Fibroblast of skin of scalp (primary cell): ENCODE results near the gene EMCN.
A peak's percentile ranks its signal among the peaks of the same experiment; 100 is the strongest.
"Not testable (repeated sequence)": the region's sequence is repeated elsewhere in the genome, so short reads cannot be mapped to it uniquely, and the experiment has no call there.

Experiments used
- DNase-seq: peaks from one replicate; pipeline ENCODE4 v3.0.0-alpha.2; 2013

EMCN gene

GRCh38 chr4:100492129-100492528 is 25.7 kb downstream of the EMCN start:
- no peak for DNase-seq

- DNase-seq, result peak; percentile 23
These were observed 28.5 kb downstream of the EMCN start for GRCh38 chr4:100489305-100489704.

GRCh38 chr4:100486496-100486895 is 31.3 kb downstream of the EMCN start:
- DNase-seq, result no peak

DNA sequence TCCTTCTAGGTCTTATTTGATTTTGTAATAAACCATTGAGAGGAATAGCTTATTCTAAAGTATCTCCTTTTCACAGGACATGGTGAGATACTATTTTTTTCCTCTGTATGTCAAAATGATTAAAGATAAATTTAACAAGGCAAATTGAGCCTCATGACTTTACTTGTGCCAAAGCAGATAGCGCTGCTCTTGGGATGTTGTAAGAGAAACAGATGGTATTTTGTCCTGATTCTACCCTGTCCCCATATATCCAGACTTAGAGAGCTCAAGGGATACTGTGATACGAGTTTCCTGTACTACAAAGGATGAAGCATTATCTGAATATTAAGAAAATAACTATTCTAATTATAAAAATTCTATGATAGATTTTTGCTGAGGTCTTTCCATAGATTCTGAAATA is 34.0 kb downstream of the EMCN start:
- DNase-seq, result no peak

DNA sequence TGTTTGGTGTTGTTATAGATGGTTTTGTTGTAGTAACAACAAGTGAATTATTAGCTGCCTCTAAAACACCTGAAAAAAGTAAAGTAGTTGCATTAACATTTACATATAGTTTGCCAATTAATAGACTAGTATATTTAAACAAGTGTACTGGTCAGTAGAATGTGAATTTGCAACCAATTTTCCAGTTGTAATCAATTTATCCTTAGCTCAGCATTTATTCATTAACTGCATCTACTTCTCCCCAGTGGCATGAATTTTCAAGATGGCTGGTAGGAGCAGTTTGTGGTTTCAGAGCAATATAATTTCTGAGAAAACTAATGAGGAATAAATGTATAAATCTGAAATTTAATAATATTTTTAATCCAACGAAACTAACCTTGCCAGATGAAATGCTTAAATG is 37.9 kb downstream of the EMCN start:
- DNase-seq, result no peak

- no peak for DNase-seq
These were observed 48.3 kb downstream of the EMCN start for GRCh38 chr4:100469555-100469954.

- DNase-seq, result no peak
These were observed 51.3 kb downstream of the EMCN start for GRCh38 chr4:100466501-100466900.

GRCh38 chr4:100461807-100462605 is 55.8 kb downstream of the EMCN start:
- DNase-seq, result peak; percentile 36

DNA sequence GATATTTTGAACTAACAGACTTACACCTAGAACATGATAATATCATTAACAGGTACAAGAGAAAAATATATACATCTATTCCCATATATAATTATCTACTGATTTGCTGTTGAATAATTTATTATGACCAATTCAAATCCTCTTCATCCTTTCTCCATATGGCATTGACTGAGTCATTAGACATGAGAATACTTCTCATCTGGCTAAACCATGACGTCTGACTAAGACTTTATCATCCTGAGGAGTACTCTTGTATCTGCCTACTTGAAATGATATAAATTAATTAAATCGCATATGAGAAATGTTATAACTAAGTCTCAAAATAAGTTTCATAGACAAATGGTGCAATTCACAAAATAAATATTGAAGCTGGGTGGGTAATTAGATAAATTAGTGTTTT is 67.4 kb downstream of the EMCN start:
- DNase-seq, result no peak

- DNase-seq, result no peak
These were observed 86.4 kb downstream of the EMCN start for GRCh38 chr4:100431416-100431815.

DNA sequence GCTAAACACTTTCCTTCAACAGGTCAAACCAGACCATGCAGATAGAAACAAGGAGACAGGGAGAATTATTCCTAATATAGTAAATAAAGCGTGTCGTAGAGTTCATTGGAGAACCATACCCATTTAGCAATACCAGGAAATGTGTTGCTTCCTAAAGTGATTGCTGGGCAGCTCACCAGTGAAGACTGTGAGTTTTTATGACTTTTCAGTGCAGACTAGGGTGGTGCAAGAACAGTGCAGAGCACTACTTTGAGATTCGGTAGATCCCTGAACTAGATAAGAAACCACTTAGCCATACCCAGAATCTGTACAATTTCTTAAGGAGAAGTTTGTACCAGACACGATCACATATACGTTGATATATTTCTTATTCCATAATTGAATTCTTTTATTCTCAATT is 87.4 kb downstream of the EMCN start:
- no peak for DNase-seq

DNA sequence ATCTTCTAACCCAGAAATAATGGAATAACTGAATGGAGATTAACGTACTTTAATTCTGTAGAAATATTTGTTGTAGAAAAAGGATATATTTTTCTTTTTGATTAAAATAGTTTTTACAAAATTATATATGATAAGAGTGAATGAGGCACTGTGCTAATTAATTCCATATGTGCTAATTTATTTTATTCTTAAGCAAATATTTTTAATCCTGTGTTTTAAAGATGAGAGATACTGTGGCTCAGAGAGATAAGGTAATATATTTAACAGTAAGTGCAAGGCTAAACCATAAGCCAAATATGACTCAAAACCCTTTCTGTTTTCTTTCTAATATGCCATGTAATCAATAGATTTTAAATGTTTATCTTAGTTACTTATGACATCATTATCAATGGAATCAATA is 88.2 kb downstream of the EMCN start:
- no peak for DNase-seq

- DNase-seq, result peak; percentile 5
These were observed 89.8 kb downstream of the EMCN start for GRCh38 chr4:100428051-100428450.

GRCh38 chr4:100424376-100424775 is 93.4 kb downstream of the EMCN start:
- DNase-seq, result no peak

- no peak for DNase-seq
These were observed 94.9 kb downstream of the EMCN start for GRCh38 chr4:100422894-100423293.

DNA sequence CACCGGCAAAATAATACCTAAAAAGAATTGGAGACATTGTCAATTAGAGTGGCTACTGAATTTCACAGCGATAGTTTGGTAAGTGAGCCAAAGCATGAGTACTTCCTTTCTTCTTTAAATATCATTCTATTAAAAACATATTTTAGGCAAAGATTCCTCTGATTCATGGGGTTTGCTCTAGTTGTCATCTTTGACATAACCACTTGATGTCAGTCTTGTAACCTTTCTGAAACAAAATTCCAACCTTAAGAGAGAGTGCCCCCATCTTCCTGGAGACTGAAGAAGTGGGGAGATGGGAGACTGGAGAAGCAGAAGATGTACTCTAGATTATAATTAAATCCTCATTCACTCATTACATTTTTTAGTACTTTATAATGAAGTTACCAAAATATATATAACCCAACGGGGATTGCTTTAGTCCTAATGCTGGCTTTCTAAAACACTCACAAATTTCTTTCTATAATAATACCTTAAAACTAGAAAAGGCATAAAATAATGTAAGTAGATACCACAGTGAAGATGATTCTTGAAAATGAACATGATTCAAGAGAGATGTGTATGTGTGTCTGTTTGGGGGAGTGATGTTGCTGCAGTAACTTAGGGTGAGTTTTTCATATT is 96.4 kb downstream of the EMCN start:
- DNase-seq, result peak; percentile 62

GRCh38 chr4:100420571-100420970 is 97.3 kb downstream of the EMCN start:
- peak; percentile 38 for DNase-seq

DNA sequence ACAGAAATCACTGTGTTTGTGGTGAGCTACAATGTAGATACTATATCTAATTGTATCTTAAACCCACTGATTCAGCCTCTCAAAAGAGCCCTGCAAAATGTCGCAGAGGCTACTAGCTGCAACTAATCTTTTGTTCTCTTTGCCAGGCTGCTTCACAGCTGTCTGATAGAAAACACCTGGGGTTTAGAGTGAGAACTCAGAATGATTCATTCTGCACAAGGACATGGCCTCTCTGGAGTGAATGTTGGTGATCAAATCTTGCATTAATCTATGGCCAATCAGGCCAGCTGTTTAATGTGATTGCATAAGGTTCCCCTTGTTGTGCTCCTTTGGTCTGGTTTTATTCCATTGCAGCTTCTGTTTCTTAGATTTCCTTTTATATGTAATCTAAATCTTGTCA is 100.3 kb downstream of the EMCN start:
- DNase-seq, result no peak

DNA sequence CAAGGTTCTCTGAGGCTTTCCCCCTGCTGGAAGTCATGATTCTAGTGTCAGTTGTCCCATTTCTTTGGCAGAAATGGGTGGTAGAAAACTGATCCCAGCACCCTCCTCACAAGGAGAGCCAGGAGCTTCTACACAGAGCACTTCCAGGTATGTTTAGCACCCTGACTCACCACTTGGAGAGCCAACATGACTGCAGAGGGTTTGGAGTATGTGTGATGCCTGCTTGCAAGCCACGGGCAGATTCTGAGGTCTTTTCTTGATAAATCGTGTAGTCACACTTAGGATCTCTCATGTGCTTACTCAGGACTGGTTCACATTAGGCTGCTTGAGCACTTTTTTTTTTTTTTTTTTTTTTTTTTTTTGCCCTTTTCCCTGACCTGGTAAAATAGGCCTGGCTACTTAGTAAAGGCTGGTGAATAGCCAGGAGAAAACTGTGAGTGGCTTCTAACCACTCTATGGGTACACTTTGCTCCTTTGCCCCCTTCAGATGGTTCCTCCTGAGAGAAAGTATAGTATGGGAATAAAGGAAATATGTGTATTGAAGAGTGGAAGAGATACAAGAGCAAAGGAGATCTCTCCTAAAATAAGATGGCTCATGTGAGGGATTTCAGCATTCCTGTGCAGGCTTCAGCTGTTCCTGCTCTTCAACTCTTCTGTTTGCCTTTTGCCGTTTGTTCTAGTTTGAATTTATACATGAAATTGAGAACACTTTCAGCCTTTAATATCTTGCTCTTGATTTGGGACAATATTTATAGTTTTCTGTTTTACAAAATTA is 103.6 kb downstream of the EMCN start:
- DNase-seq, result no peak

DNA sequence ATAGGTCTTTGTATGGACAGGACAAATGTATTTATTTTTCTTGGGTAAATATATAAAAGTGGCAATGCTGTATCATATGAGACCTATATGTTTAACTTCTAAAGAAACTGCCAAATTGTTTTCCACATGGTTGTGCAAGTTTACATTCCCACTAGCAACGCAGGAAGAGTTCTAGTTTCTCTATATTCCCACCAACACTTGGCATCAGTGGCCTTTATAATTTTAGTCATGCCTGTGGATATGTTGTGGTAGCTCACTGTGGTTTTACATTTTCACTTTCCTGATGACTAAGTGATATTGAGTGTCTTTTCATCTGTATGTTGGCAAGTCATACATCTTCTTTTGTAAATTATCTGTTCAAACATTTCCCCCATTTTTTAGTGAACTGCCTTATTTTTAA is 126.0 kb downstream of the EMCN start:
- peak; percentile 72 for DNase-seq

- no peak for DNase-seq
These were observed 126.7 kb downstream of the EMCN start for GRCh38 chr4:100391086-100391485.

GRCh38 chr4:100386270-100386669 is 131.6 kb downstream of the EMCN start:
- DNase-seq, result no peak

- not testable (repeated sequence) for DNase-seq
These were observed 137.4 kb downstream of the EMCN start for GRCh38 chr4:100380401-100380800.
